ENCODE measurements around the gene TLCD1.

TLCD1 gene

DNA sequence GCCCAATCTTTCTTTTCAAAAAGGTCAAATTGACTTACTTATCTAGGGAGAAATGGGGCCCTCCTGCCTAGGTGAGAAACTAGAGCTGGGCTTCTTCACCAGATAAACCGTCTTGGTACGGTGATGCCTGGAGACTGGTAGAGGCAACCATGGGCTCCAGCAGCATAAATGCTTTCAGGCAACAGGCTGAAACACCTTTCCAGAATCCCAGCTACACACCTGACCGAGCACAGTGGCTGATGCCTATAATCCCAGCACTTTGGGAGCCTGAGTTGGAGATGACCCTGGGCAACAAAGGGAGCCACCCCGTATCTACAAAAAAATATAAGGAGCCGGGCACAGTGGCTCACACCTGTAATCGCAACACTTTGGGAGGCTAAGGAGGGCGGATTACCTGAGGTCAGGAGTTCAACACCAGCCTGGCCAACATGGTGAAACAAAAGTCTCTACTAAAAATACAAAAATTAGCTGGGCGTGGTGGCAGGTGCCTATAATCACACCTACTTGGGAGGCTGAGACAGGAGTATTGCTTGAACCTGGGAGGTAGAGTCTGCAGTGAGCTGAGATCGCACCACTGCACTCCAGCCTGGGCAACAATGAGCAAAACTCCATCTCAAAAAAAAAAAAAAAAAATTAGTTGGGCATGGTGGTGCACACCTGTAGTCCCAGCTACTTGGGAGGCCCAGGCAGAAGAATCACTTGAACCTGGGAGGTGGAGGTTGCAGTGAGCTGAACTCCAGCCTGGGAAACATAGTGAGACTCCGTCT is 25.8 kb upstream of the TLCD1 start:
- TF ChIP-seq, protein P1, sequence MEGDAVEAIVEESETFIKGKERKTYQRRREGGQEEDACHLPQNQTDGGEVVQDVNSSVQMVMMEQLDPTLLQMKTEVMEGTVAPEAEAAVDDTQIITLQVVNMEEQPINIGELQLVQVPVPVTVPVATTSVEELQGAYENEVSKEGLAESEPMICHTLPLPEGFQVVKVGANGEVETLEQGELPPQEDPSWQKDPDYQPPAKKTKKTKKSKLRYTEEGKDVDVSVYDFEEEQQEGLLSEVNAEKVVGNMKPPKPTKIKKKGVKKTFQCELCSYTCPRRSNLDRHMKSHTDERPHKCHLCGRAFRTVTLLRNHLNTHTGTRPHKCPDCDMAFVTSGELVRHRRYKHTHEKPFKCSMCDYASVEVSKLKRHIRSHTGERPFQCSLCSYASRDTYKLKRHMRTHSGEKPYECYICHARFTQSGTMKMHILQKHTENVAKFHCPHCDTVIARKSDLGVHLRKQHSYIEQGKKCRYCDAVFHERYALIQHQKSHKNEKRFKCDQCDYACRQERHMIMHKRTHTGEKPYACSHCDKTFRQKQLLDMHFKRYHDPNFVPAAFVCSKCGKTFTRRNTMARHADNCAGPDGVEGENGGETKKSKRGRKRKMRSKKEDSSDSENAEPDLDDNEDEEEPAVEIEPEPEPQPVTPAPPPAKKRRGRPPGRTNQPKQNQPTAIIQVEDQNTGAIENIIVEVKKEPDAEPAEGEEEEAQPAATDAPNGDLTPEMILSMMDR (IDR thresholded peaks at IDR 0.05; ENCODE audit: low read depth, low read length): no peak
- no peak for DNase-seq
- peaks cover 5% of the 10 kb centered on the region; the same call in 1 of the 2 replicates for H3K4me1 ChIP-seq
- no peaks in the 10 kb centered on the region for H3K27me3 ChIP-seq
- H3K4me3 ChIP-seq (ENCODE audit: low read depth, low read length): no peak overlapping the region
- H3K9me3 ChIP-seq: no peaks in the 10 kb centered on the region
- H3K36me3 ChIP-seq: peaks cover 22% of the 10 kb centered on the region

DNA sequence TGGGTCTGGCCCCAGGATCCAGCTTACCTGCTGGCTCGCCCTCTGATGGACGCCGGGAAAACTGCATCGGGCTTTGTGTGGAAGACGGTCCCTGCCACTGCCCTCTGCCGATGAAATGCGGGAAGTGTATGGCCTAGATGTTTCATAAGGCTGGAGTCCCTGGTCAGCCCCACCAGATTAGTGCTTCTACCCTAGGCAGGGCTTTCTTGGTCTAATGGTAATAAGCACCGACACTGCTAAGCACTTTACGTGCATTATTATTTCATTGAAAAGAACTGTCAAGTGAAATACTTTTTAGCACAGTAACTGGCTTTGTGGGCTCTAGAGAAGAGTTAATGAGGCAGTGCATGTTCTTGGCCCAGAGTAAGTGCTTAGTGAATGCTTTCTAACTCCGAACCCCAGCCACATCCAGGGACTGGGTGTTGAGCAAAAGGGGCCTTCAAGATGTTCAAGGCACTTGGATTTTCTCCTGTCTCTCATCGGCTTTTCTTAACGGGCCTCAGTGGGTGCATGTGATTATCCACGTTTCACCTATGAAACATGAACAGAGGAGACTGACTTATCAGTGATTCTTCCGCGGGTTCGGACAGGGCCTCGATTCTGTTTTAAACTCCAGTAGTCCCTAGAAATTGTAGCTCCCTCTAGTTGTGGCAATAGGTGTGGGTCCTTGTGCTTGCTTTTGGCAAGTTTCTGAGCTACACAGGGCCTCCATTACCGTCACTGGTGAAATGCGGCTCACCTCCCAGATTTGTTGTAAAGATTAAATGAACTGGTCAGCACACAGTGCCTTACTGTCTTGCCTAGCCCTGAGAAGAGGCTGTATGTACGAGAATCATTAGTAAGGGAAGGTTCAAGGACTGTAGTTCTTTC is 24.4 kb upstream of the TLCD1 start:
- Histone ChIP-seq H3K4me1 (peaks cover 12% of the 10 kb centered on the region), H3K36me3 (peaks cover 25% of the 10 kb centered on the region)
- peak; percentile 87 for DNase-seq

DNA sequence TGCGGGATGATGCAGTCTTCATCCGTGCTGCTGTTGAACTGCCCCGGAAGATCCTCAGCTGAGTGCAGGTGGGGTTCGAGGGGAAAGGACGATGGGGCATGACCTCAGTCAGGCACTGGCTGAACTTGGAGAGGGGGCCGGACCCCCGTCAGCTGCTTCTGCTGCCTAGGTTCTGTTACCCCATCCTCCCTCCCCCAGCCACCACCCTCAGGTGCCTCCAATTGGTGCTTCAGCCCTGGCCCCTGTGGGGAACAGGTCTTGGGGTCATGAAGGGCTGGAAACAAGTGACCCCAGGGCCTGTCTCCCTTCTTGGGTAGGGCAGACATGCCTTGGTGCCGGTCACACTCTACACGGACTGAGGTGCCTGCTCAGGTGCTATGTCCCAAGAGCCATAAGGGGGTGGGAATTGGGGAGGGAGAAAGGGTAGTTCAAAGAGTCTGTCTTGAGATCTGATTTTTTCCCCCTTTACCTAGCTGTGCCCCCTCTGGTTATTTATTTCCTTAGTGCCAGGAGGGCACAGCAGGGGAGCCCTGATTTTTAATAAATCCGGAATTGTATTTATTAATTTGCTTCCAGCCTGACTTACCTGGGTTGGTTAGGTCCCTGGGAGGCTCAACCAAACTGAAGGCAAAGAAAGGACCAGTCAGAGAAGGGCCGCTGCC is 23.6 kb upstream of the TLCD1 start:
- Histone ChIP-seq H3K4me3 (ENCODE audit: low read depth, low read length) (no peak overlapping the region), H3K4me1 (peaks cover 12% of the 10 kb centered on the region), H3K9me3 (no peaks in the 10 kb centered on the region), H3K27me3 (no peaks in the 10 kb centered on the region), H3K36me3 (peaks cover 25% of the 10 kb centered on the region)
- DNase-seq: no peak
- TF ChIP-seq, protein P1 (IDR thresholded peaks at IDR 0.05; ENCODE audit: low read depth, low read length): no peak

More for the DNA sequence above, 24.4 kb upstream of the TLCD1 start:
- no peak overlapping the region for H3K4me3 ChIP-seq (ENCODE audit: low read depth, low read length)
- H3K9me3 ChIP-seq: no peaks in the 10 kb centered on the region
- TF ChIP-seq, protein P1 (IDR thresholded peaks at IDR 0.05; ENCODE audit: low read depth, low read length): peak; percentile 89
- no peaks in the 10 kb centered on the region for H3K27me3 ChIP-seq

DNA sequence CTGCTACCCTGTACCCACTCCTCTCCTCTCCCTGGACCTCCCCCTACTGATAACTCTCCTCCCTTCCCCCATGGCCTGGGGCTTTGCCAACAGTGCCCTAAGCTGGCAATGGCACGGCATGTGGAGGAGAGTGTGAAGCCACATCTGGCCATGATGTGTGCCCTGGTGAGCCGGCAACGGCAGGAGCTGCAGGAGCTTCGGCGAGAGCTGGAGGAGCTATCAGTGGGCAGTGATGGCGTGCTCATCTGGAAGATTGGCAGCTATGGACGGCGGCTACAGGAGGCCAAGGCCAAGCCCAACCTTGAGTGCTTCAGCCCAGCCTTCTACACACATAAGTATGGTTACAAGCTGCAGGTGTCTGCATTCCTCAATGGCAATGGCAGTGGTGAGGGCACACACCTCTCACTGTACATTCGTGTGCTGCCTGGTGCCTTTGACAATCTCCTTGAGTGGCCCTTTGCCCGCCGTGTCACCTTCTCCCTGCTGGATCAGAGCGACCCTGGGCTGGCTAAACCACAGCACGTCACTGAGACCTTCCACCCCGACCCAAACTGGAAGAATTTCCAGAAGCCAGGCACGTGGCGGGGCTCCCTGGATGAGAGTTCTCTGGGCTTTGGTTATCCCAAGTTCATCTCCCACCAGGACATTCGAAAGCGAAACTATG is 23.0 kb upstream of the TLCD1 start:
- Histone ChIP-seq H3K4me3 (ENCODE audit: low read depth, low read length) (no peak overlapping the region), H3K36me3 (peaks cover 25% of the 10 kb centered on the region), H3K27me3 (no peaks in the 10 kb centered on the region), H3K4me1 (peaks cover 12% of the 10 kb centered on the region), H3K9me3 (no peaks in the 10 kb centered on the region)
- TF ChIP-seq, protein P1 (IDR thresholded peaks at IDR 0.05; ENCODE audit: low read depth, low read length): no peak
- DNase-seq: no peak

DNA sequence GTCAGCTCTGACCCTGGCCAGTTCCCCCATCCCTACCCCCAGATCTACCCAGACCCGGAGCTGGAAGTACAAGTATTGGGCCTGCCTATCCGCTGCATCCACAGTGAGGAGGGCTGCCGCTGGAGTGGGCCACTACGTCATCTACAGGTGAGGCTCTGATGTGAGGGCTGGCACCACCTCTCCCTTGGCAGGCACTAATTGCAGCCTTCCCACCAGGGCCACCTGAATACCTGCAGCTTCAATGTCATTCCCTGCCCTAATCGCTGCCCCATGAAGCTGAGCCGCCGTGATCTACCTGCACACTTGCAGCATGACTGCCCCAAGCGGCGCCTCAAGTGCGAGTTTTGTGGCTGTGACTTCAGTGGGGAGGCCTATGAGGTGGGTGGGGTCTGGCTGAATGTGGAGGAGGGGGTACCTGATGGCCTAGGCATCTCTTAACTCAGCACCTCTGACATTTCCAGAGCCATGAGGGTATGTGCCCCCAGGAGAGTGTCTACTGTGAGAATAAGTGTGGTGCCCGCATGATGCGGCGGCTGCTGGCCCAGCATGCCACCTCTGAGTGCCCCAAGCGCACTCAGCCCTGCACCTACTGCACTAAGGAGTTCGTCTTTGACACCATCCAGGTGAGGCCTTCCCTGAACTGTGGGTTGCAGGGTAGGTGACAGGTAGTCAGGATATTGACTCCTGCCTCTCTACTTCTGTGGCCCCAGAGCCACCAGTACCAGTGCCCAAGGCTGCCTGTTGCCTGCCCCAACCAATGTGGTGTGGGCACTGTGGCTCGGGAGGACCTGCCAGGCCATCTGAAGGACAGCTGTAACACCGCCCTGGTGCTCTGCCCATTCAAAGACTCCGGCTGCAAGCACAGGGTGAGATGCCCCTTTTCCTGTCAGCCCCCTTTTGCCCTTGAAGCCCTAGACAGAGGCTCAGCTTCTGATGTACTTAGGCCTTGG is 22.0 kb upstream of the TLCD1 start:
- TF ChIP-seq, protein P1 (IDR thresholded peaks at IDR 0.05; ENCODE audit: low read depth, low read length): no peak
- peaks cover 12% of the 10 kb centered on the region for H3K4me1 ChIP-seq
- H3K9me3 ChIP-seq: no peaks in the 10 kb centered on the region
- DNase-seq: no peak
- H3K4me3 ChIP-seq (ENCODE audit: low read depth, low read length): no peak overlapping the region
- H3K27me3 ChIP-seq: no peaks in the 10 kb centered on the region
- H3K36me3 ChIP-seq: peaks cover 25% of the 10 kb centered on the region

Measured in BE2C (cell line).